NCI-H1436 treated with DMSO at 0.1 percent for 48 hours (cell line): Measurements from ENCODE around the gene MRPL52.
"Not testable (repeated sequence)": the region's sequence is repeated elsewhere in the genome, so short reads cannot be mapped to it uniquely, and the experiment has no call there.

Experiments
- DNase-seq: peaks from one replicate; lab custom pipeline; 2025; lab: John Stamatoyannopoulos, UW

Gene MRPL52

DNA sequence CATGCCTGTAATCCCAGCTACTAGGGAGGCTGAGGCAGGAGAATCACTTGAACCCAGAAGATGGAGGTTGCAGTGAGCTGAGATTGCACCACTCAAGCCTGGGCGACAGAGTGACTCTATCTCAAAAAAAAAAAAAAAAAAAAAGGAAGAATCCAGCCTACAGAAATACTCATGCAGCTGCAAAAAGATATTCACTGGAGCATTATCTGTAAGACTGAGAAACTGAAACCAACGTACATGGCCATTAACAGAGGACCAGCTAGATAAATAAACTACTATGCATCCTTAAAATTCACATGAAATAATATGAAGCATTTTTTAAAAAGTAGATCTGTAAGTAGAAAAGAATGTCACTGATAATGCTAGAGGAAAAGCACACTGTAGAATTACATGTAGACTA, 18.0 kb upstream of the MRPL52 start:
- no peak for DNase-seq

DNA sequence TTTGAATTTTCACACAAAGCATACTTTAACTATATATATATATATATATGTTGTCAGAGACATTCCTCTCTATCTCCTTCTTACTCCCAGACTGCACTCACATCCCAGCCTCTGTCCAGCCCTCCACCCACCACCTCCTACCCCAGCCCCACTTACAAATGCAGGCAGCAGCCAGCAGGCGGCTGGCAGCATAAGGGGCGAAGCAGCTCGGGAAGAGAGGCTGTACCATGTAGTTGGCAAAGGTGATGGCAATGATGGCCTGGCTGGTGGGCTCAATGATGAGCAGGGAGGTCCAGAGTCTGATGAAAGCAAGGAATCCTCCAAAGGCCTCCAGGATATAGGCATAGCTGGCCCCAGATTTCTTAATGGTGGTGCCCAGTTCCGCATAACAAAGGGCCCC, 16.9 kb upstream of the MRPL52 start:
- DNase-seq: no peak

DNA sequence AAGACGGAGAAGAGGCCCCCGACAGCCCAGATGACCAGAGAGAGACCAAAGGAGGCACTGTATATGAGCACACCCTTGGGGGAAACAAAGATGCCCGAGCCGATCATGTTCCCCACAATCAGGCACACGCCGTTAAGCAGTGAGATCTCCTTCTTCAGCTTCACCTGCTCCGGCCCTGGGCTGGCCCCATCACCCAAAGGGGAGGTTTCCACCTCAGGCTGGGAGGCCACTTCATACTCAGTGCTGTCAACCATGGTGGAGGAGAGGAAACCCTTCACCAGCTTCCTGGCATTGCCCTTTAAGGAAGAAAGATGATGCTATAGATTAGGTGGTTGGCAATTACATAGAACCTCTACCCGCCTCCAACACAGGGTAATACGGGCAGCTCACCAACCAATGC, 16.5 kb upstream of the MRPL52 start:
- no peak for DNase-seq

DNA sequence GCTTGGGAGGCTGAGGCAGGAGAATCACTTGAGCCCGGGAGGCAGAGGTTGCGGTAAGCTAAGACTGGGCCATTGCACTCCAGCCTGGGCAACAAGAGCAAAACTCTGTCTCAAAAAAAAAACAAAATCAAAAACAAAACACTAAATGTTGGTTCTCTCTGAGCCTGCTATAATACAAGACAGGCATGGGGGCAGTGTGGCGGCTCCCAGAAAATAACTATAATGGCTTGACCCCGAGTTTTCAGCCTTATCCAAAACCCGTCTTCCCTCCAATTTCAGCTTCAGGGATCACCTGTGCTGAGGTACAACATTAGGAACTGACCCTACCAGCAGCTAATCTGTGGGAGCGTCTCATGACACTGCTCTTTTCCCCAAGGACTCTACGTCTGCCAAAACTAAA, 15.3 kb upstream of the MRPL52 start:
- no peak for DNase-seq

DNA sequence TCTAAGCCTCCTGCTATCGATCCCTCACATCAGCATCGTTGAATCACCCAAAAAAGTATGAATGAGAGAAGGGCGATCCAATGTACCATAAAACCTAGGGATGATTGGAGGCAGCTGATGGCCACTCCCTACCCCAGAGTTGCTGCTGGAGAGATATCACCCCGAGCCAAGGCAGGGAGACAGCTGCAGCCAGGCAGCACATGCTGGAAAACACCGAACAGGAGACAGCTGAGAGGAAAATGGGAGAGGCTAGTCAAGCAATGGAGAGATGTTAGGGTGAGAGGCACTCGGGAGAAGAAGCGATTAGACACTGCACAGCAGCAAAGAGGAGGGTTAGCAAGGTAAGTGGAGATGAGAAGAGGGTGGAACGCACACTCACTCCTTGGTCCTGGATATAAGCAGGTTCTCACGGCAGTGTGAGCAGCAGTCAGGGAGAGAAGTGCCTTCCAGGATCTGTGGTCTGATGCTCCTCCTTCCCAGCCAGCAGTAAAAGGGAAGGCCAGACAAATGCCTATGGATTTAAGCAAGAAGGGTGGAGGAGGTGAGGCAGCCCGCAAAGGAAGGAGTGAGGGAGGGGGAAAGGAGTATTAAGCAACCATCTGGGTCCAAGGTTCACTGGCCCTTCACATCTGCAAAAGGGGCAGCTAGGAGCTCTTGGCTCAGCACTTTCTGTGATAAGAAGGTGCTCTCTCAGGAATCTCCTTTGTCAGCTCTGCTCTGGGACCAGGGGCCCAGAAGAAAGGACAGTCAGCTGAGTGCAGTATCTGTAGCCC, 14.6 kb upstream of the MRPL52 start, which contains the start of gene SLC7A7:
TSS of gene SLC7A7 (minus strand) at position 495 of the 773 bp plus-strand sequence. CDS start 2,037 bp downstream, outside the sequence.
- no peak for DNase-seq

DNA sequence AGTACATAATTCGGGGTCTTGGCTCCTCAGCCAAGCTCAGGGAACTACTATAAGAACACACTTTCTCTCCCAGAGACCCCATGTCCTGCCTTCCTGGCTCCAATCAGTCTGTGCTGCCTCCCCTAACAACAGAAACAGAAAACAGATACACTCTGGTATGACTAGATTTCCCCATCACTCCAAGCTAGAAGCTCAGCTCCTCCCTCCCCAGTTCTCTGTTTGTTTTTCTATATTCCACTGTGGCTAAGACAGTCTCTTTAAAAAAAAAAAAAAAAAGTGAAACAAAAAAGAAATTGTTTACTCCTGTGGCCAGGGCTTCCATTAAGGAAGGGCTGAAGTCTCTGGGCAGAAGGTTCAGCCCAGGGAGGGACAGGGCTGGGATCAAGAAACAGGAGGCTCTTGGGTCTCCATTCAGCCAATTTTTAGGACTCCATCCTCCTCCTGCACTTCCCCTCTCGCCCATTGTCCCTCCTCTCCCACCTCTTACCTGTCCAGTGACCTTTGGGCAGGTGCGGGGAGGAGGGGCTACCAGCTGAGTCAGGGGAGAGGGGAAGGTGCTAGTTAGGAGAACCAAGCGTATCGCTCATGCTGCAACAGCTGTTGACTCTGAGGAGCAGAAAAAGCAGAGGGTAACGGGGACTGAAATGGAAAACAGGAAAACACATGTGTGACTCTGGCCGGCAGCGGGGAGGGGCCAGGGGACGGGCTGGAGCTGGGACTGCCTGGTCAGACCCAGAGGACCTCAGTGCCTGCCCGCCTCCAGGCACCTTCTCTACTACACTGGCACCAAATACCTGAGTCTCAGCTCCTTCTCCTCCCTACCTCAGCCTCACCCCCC, 10.3 kb upstream of the MRPL52 start:
- DNase-seq: no peak

DNA sequence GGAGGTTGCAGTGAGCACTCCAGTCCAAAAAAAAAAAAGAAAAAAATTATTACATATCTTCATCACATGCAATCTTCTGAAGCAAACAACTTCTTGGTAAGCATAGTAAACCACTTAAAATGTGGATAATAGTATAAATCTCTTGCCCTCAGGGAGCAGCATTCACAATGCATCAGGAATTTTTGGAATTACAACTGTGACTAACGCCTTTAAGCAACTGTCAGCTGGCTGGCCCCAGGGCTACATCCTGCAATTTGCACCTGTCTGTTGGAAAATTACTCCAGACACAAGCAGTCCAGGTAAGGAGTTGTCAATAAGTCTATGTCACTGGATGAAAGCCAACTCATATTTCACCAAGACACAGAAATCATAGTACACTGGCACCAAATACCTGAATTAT, 9.0 kb upstream of the MRPL52 start:
- no peak for DNase-seq

DNA sequence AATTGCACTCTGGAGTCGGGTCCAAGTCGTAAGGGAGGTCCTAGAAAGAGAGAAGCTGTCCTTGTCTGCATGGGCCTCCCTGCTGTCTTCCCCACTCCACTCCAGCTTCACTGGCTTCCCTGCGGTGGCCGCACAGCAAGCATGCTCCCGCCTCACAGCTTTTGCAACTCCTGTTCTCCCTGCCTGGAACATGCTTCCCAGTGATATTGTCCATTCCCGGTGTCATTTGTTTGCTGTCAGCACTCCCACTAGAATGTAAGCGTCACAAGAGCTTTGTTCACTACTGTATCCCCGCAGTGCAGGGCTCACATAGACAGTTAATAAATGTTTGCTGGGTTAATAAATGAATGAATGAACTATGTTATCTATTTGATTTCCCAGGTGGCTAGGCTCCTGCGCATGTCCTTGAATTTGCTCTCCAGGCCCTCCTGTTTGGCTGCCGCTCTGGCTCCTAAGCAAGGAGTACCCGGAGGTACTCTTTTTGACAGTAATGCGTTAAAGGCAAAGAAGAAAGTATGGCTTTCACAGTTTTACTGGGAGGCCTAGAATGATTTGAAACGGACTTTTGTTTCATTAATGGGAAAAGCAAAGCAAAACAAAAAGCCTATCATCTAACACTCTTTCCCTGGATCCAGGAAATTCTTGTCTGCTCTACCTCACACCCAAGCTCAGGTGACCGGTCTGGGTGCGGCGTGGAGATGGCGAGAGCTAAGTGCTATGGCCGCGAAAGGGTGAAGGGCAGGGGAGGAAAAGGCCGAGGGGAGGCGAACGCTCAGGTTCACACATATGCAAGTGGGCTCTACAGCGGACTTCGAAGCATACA, 8.3 kb upstream of the MRPL52 start:
- no peak for DNase-seq

DNA sequence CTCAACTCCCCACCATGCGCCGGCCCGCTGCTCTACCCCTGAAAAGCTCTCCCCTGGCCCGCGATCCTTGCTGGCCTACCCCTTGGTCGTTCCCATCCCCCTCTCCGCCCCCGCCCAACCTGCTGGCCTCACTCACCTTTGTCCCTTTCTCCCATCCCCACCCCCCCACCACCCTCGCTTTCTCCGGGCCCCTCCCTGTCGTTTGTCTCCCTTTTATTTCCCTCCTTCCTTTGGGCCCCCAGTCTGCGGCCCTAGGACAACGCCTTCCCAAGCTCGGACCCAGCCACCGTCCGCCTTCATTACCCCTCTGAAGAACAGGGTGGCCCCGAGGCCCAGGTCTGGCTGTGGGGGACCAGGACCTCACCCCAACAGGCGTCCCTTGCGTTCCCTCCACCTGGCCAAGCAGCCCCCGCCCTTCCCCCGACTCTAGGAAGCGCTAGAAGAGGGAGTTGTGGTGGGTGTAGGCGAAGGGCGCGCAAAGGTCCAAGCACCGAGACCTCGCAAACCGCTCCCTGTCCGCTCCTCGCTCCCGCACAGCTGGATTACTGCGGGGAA, 7.6 kb upstream of the MRPL52 start:
- DNase-seq: no peak

DNA sequence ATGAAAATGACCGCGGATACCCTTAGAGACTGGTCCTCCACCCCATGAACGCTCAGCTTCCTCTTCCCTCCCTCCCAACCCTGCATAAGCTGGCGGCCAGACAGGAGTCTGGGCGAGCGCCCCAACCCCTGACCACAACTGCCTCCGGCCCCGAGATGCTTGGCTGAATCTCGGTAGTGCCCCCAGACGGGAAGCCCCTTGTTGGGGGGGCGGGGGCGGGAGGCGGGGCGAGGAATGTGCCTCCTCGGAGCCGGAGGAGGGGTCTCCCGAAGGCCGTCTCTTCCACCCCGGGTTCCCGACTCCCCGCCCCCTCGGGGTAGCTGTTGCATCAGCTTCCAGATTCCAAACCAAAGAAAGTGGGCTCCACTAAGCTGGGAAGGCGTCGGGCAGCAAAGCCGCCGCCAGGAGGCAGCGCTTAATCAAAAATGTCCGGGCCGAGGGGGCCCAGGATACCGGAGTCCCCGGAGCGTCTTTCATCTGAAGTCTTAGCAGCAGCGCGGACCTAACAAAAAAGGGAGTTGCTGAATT, 7.1 kb upstream of the MRPL52 start:
- no peak for DNase-seq

DNA sequence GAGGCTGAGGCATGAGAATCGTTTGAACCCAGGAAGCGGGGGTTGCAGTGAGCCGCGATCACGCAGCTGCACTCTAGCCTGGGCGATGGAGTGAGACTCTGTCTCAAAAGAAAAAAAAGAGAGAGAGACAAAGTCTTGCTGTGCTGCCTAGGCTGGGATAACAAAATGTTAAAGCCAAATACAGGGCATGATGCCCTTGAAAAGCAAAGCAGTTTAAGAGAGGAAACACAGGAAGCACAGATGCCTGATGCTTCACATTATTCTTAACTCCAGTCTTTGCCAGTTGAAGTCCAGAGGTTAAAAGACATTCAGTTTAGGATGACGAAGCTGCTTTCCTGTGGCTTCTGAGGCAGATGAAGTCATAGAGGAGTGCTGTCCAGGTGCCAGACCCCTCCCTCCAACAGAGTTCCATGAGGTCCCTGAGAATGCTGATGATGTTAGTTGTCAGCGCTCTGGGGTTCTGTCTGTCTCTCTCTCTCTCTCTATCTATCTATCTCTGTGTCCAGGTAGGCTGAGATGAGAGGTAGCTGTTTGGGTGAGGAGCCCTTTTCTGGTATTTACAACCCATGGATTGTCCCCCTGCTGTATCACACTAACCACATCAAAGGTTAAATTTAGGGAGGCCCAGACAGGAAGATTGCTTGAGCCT, 4.9 kb upstream of the MRPL52 start:
- no peak for DNase-seq

DNA sequence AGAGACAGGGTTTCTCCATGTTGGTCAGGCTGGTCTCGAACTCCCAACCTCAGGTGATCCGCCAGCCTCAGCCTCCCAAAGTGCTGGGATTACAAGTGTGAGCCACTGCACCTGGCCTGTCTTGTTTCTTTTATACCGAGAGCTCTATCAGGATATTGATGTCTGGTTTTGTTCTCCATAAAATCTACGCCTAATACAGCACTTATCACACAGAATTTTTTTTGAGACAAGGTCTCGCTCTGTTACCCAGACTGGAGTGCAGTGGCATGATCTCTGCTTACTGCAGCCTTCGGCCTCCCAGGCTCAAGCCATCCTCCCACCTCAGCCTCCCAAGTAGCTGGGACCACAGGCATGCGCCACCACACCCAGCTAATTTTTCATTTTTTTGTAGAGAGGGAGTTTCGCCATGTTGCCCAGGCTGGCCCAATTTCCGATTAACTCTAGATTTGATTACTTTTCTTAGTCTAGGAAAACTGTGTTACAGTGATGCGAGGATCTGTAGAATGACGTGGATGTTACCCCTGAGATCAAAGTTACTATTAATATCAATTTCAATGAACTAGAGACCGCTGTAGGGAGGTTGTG, 519 bp upstream of the MRPL52 start:
- DNase-seq: not testable (repeated sequence)

DNA sequence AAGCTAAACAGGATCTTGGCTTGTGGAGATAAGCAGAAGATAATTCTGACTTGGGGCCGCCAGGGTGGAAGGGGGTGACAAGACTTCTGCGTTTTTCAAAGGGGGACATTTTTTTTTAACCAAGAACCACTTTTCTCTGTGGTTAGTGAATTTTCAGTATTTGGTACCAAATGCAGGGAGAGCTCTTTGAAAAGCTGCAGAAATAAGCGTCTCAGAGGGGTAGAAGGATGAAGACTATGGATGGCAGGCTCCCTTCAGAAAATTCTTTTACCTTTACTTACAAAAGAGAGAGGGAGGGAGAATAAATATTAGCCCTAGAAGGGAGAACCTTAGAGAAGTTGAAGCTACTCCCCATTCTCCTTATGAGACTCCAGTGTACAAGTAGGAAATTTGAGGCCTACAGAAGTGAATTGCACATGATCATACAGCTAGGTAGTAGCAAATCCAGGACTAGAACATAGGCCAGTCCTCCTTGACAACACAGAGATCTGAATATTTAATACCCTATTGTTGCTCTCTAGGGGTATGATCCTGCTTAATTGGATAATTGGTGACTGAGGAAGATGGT, 840 bp downstream of the MRPL52 start:
- no peak for DNase-seq

DNA sequence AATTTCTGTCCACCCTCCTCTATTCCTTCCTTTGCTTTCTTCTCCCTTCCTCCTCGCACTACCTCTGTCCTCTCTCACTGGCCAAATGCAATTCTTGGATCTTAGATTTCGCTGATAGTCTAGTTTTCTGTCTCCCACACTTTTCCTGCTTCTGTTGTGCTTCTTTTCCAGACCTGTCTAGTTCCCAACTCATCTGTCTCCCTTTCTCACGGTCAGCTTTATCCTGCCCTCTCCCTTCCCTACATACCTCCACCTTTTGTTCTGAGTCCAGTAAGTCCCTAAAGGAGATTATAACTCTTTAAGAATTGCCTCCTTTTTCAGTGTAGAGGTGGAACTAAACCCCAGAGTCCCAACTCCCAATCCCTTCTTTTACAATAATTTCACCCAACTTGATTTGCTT, 5.8 kb downstream of the MRPL52 start:
- DNase-seq: no peak

DNA sequence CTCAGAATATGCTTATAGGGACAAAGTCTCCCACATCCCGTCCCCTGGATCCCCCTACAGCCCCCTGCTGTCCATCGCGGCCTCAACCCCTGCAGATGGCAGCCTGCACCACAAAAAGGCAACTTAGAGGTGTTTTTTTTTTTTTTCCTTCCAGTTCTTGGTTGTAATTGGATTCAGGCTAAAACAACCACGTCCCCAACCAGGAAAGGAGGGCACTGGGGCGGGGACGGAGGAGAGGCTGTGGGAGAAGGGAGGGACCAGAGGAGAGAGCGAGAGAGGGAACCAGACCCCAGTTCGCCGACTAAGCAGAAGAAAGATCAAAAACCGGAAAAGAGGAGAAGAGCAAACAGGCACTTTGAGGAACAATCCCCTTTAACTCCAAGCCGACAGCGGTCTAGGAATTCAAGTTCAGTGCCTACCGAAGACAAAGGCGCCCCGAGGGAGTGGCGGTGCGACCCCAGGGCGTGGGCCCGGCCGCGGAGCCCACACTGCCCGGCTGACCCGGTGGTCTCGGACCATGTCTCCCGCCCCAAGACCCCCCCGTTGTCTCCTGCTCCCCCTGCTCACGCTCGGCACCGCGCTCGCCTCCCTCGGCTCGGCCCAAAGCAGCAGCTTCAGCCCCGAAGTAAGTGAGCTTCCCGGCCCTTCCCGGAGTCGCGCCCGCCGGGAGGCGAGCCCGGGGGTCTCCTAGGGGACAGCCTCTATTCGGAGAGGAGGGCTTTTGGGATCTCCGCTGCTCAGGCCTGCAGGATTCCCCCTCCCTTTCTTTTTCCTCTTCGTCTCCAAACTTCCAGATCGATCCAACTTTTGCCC, 6.8 kb downstream of the MRPL52 start, which contains the start of gene MMP14:
TSS of gene MMP14 (plus strand) at position 285 of the 813 bp plus-strand sequence. CDS start at position 518, 233 bp downstream.
- DNase-seq: no peak

DNA sequence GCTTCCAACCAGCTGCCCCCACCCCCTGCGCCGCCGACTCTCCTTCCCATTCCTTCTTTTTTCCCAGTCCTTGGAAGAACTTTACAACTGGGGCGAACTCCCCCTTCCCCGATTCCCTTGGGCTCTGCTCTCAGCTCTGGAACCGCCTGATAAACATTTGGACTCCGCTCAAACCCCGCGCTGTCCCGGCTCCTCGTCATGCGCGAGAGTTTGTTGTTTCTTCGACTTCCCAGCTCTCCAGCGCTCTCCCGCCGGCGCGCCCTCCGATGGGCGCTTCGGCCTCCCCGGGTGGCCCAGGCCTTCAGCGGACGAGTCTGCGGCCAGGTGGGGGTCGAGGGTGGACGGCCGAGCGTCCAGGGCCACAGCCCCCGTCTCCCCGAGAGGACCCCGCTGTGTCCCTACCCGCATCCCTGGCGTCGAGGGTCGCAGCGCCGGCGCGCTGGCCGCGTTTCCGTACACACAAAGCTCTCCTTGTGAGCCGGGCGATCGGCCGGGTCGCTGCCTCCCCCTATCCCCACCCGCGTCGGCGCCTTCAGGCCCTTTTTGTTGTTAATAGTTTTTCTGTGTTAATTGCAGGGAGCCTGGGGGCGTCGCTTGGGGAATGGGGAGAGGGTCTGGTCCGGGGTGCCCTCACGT, 7.5 kb downstream of the MRPL52 start:
- no peak for DNase-seq

DNA sequence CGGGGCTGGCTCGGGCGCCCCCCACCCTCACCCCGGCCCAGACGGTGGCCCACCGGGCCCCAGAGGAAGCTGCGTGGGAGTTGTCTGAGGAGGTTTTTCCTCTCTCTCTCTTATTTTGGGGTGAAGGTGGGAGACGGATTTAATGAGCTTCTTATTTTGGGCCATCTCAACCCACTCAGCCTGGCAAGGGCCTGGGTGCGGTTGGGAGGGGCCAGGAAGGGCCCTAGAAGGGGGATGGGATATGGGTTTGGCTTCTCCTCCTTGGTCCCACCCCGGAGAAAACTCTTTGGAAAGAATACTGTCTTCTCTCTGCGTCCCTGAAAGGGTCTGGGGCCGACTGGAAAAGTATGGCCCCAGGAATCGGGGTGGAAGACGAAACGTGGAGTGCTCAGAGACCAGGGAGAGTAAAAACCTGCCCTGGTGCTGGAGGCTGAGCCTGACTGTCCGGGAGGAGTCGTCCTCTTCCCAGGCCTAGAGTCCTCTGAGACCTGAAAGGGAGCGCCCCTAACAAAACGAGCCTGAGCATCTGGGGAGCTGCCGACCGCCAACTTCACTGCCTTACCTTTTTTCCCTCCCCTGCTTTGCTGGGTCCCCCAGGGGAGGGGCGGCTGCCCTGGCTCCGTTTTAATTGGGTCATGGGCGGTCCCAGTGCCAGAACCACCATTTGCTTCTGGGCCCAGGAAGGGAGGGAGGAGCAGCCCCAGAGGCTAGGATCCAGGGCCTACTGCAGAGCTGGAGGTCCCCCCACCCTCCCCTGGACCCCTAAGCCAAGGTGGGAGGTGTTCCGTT, 8.3 kb downstream of the MRPL52 start:
- DNase-seq: no peak

DNA sequence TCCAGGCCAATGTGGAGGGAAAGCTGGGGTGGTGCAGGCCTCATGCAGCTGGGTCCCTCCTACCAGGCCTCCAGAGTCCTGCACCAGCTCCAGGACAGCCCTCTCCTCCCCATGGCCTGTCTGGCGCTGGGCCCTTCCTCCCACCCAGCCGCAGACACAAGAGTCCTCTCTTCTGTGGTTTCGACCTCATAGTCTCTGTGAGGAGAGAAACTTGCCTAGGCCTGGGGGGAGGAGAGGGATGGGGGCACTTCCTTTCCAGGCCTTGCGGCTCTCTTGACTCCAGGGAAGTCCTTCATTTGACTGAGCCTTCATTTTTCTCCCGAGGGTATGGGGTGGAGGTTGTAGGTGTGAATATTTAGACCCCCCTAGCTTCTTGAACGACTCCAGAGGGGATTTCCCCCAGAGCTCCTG, 8.9 kb downstream of the MRPL52 start:
- no peak for DNase-seq
